AG08395 (cell line): ENCODE data around the gene ASCL2.
A peak's percentile ranks its signal among the peaks of the same experiment; 100 is the strongest.
"Not testable (repeated sequence)": the region's sequence is repeated elsewhere in the genome, so short reads cannot be mapped to it uniquely, and the experiment has no call there.

Source experiments
- DNase-seq: peaks from one replicate; pipeline ENCODE4 v3.0.0; 2012; ENCODE audit warnings: mixed read lengths, low spot score

Gene ASCL2

DNA sequence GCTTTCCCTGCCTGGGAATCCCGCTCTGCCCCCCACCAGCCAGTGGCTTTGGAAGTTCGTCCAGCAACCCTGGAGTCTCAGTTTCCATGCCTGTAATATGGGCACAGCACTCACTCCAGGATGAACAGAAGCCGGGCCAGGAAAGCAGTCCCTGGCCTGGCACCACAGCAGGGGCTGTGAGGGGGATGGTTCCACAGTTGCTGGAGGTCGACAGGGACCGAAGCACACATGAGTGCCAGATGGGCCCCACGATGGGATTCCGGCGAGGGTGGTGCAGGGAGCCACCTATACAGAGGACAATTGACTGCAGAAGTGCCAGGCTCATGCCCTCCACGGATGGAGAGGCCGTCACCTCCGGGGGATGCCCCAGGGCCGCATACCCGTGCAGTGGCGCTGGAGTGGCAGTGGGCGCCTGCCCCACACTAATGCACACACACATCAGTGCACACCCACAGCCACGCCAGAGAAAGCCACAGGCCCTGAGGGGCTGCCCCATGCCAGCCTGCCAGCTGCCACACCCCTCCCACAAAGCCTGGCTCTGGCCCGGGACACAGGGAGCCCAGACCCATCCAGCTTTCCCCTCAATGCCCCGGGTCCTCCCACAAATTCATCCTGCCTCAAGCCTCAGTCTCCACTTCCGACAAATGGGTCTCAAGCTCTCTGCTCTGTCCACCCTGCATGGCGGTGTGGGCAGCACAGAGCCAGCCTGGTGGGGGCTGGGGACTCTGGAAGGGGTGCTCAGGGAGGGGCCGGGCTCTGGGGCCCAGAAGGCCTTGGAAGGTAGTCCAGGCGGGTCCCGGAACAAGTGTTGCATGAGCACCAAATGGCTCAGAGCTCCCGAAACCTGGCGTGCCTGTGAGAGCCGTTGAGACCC is 9.7 kb downstream of the ASCL2 start:
- DNase-seq = peak; percentile 1

GRCh38 chr11:2259897-2260451 is 10.4 kb downstream of the ASCL2 start:
- DNase-seq = no peak

- no peak for DNase-seq
Observed at GRCh38 chr11:2259466-2259830, 10.9 kb downstream of the ASCL2 start.

DNA sequence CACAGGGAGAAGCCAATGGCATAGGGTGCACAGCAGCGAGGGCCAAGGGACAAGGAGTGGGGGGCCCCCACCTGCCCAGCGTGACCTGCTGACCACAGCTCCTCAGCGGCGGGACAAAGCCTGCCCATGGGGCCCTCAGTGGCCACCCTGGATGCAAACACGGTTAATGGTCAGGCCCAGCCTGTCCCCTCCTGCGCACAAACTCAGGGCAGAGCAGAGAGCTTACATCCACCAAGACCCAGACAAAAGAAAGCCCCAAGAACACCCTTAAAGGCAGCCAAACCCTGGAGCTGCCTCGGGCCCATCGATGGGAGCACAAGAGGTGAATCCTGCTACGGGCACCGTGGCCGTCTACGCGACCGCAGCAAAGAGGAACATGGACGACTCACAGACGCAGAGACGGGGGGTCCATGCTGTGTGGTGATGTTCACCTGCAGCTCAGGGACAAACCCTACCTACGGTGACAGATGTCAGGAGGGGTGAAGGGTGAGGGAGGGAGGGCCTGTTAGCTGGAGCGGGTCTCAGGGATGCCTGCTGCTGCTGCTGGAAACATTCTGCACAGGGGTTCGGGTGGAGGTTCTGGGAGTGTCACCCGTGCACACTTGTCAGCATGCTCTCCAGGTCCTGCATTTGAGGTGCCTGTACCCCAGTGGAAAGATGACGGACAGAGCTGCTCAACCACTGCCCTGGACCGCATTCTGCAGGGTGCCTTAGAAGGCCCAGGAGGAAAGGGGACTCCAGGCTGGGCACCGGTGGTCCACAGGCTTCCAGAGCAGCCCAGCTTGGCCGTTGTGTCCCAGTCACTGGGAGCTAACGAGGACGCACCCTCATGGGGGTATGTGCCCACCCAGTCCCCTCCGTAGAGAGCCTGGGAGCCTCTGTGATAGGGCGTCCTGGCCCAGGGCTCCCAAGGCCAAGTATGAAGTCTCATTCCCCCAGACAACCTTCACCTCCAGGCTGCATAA is 11.6 kb downstream of the ASCL2 start:
- no peak for DNase-seq

DNA sequence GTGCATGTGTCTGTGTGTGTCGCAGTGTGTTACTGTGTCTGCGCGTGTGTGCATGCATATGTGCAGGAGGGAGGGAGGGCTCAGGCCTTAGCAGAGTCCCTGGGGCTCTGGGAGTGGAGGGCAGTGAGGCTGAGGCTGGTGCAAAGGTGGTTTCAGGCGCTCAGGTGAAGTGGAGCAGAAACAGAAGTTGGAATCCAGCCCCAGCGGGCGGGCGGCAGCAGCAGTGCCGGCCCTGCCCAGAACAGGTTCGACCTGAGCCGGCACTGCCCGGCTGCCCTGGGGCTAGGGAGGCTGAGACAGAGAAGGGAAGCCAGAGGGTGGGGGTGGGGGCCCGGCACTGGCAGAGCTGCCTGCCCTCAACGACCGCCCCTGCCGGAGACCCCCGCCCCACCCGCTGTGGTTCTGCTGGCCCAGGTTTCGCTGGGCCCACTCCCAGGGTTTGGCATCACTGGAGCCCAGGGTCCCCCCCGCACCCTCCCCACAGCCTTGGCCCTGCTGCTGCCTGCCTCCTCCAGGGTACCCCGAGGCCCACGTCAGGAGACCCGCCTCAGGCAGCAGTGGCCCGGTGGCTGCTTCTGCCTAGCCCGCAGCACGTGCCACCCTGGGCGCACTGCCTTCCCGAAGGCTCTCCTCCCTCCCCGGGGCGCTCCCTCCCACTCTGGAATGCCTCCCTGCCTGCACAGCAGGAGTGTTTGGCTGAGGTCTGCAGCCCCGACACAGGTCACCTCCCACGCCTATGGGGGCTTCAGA is 13.3 kb downstream of the ASCL2 start:
- DNase-seq = no peak

- DNase-seq = no peak
Observed at GRCh38 chr11:2256293-2256913, 14.0 kb downstream of the ASCL2 start.

GRCh38 chr11:2252018-2252417 is 18.4 kb downstream of the ASCL2 start:
- no peak for DNase-seq

- no peak for DNase-seq
Observed at GRCh38 chr11:2251138-2251537, 19.2 kb downstream of the ASCL2 start.

- DNase-seq = no peak
Observed at GRCh38 chr11:2250485-2250884, 19.9 kb downstream of the ASCL2 start.

DNA sequence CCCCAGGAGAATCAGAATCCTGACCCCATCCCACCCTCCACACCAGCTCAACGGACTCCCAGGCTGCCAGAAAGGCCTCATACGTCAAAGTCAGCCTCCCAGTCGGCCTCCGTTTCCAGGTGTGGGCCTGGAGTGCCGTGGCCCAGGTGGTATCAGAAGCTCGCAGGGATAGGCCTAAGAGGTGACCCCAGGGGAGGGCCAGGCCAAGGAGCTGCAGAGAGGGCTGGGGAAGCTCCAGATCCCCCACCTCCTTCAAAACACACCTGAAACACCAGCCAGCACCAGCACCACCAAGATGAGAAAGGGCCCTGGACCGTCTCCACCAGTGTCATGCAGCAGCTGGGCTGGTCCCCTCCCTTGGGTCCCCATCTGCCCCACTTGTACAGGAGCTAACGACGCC is 20.3 kb downstream of the ASCL2 start:
- no peak for DNase-seq

- DNase-seq = no peak
Observed at GRCh38 chr11:2249189-2249916, 21.0 kb downstream of the ASCL2 start.

DNA sequence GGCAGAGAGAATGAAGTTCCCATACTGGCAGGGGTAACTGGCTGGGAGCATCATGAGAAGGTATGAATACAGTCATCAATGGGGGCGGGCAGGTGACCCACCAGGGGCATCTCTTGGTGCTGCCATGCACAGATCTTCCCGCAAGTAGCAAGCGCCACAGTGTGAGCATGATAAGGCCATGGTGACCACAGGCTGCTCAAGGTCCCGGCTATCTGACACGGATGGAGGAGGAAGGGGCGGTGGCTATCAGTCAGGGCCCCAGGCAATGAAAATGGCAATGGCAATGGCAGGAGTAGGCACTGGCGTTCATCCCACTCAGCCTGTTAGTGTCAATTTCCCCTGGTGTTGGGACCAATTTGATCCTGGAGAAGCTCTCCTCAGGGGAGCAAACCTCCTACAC is 21.6 kb downstream of the ASCL2 start:
- no peak for DNase-seq

DNA sequence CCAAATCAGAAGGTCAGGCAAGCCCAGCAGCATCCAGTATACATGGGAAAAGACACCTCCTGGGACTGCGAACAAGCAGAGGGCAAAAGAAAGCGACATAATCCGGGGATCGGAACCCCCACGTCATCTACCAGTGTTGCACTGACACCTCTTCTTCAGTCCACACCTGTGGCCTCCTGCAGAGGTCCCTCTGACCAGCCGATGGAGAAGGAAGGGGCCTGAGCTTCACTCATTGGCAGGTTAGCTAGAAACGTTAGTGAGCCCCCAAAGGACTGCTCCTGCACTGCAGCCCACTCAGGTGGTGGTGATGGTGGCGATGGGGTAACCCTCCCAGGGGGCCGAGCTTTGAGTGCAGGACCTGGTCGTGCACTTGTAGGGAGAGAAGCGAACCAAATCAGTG is 22.1 kb downstream of the ASCL2 start:
- no peak for DNase-seq

DNA sequence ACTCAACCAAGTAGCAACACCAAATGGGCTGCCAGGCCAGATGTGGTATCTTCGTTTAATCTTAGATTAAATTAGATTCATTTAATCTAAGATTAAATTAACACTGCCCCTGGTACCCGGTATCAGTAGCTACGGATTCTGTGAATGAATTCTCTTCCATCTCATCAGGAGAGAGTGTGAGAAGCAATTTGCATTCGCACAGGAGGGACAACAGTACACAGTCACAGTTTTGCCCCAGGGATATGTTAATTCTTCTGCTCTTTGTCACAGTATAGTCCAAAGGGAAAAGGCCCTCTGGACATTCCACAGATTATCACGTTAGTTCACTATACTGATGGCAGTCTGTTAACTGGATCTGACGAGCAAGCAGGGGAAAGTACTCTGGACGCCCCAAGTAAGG is 22.9 kb downstream of the ASCL2 start:
- no peak for DNase-seq

DNA sequence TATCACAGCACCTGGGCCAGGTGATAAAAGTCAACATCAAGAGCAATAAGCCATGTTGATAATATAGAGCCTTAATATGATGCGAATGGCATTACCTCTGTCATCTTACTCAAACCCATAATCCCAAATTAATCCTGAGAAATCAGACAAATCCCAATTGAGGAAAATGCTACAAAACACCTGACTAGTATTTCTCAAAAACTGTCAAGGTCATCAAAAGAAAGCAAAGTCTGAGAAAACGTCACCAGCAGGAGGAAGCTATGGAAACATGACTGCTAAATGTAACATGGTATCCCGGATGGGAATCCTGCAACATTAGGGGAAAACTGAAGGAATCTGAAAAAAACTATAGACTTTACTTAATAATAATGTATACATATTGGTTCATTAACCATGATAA is 29.6 kb downstream of the ASCL2 start:
- no peak for DNase-seq

DNA sequence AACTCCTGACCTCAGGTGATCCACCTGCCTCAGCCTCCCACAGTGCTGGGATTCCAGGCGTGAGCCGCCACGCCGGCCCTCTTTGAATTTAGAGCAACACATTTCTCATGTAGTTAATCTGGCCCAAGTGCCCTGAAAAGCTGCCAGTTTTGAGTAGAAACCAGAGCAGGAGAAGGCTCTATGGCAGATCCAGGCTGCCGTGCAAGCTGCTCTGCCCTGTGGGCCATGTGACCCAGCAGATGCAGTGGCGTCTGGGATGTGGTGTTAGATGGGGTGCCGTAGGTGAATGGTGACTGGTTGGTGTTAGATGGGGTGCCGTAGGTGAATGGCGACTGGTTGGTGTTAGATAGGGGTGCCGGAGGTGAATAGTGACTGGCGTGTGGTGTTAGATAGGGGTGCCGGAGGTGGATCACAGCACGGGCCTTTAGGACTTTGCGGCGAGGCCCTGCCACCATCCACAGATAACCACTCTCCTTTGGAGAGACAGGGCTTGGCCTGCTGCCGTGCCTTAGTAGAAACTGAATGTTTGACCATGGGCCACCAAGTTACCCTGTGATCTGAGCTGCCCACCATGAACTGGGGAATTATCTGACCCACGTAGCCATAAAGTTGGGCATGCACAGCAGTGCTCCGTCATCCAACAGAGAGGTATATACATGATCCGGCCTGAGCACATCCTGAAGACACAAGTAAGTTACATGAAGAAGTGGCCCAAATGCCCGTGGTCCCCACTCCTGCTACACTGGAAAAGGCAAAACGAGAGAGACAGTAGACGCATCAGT is 32.7 kb downstream of the ASCL2 start:
- DNase-seq = no peak

DNA sequence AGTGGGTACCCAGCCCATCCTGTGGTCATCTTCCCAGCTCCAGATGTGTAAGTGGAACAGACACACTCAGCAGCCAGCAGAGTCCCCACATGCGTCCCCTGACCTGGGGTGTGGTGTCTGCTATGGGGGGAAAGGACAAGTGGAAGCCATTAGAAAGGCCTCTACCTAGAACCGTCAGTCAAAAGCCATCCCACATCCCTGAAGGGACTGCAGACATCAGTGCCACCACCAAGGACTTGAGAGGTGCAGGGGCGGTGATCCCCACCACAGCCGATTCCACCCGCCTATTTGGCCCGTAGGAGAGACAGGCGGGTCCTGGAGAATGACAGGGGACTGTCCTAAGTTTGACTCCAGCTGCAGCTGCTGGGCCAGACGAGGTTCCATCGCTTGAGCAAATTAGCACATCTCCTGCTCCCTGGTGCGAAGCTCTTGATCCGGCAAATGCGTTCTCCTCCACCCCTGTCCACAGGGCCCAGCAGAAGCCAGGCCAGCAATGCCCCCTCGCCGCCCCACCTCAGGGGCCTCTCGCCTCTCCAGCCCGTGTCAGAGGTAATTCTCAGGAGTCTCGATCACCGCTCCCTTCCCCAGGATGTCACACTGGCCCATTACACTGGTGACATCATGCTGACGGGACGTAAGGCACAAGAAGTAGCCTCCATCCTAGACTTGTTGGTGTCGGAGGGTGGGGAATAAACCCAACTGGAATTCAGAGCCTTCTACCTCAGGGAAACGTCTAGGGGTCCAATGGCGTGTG is 33.8 kb downstream of the ASCL2 start:
- not testable (repeated sequence) for DNase-seq

- DNase-seq = no peak
Observed at GRCh38 chr11:2235588-2236326, 34.6 kb downstream of the ASCL2 start.

- no peak for DNase-seq
Observed at GRCh38 chr11:2234963-2235362, 35.4 kb downstream of the ASCL2 start.
